Measurements from ENCODE around the gene GAP43.

Gene GAP43

DNA sequence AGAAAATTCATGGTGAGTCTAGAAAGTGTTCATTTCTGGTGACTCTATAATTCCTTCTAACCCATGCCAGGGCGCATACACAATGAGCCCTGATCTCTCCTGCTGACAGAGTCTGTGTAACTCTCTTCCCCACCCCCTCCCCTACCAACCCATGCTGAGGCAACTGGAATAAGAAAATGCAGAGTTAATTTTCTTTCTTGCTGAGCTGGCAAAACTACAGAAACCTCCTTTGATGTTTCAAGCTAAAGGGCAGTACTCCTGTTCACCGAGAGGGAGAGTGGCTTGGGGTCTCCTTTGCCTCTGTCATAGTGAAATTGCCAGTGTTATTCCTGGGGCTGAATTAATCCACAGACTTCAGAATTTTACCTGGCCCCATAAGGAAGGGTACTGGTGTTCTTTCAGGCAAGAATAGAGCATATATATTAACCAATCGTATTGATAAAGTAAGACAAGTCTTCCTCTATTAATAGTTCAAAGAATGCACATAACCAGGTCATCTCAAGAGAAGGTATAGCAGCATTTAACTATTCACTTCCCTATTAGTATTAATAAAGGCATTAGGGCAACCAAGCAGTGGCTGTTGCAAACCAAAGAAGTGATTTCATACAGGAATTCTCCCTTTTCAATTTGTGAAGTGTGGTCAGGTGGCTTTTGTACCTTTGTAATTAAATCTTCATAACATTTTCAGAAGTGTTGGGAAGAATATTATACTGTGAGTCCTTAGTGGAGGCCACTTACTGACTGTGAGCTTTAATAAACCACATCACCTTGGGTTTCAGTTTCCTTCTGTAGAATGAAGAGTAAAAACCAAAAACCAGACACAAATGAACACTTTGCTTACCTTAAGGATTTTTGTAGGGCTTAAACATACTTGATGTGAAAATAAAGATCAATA, 4.1 kb downstream of the GAP43 start:
- DNase-seq: no peak

GRCh38 chr3:115628075-115628412, 4.7 kb downstream of the GAP43 start:
- DNase-seq: no peak

DNA sequence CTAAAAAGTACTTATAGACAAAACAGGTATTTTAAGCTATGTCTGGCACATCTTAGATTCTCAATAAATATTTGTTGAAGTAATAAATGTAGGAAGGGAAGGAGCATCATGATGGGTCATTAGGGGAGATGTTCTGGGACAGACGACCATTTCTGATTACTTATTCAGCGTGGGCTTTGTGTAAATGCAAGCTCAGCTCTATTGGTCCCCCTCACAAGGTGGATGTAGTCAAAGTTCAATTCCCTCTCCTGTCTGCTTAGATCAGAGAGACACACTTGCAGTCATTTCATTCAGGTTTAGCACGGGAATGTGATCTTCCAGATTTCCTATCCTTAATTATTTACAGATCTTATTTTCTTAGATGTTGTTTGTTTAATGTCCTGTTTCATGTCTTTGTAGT, 7.5 kb downstream of the GAP43 start:
- DNase-seq: no peak

DNA sequence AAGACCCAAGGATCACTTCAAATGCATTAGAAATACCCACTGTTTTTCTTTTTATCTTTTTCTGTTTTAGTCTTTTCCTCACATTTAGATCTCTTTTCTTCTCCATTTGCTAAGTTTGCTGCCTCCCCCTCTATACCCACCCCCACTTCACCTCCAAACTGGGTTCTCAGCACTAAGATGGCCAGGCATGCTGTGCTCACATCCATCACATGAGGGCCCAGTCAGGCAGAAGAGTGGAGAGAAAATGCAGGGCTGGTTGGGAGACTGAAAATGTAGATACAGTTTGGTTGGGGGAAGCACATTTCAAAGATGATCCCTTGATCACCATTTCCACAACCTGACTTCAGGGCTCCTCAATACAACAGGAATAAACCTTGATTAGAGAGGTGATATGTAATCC, 8.7 kb downstream of the GAP43 start:
- no peak for DNase-seq

- no peak for DNase-seq
These were observed 10.2 kb downstream of the GAP43 start for GRCh38 chr3:115633467-115633866.

DNA sequence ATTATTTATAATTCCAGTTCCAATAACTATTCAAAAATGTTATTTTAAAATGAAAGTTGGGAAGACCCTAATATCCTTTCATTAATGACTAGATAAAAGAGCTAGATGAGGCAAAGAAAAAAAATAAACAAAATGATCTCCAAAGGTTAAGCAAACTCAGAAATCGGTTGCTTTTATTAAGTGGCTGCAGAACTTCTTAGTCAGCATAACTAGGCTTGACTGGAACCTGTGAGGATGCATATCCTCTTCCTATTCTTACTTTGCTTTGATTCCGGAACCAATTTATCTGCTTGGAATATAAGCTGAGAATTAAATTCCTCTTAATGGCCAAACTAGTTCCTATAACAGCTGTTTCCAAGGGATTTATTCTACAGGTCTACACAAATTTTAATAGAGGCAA, 10.7 kb downstream of the GAP43 start:
- DNase-seq: no peak

DNA sequence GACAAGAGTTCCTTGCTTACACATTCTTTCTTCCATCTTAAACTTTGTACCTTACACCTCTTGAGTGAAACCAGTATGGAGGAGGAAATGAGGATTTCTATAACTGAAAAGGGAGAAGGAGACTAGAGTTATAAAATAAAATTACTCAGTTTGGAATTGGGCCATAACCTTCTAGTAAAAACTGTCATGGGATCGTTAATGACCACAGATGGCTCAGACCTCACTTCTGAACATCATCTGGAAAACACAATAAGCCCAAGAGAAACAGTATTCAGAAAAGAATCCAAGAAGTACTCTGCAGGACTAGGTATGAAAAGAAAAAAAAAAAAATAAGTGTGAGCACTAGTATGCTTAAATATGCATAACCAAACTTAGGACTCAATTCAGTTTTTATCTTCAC, 12.1 kb downstream of the GAP43 start:
- DNase-seq: no peak

DNA sequence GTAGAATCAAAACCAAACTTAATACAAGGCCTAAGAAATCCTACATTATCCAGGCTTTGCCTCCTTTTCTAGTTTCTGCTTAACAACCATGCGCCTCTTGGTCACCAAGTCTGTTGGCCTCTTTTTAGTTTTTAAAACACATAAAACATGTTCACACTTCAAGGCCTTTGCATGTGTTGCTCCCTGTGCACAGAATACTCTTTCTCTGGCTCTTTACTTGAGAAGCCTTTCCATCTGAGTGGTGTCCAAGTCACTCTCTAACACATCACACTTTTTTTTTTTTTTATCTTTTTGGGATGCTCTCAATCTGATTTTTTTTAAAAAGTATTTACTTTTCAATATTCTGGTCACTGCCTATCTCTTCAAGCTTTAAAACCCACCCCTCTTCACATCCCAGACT, 14.9 kb downstream of the GAP43 start:
- DNase-seq: no peak

- DNase-seq: no peak
These were observed 15.7 kb downstream of the GAP43 start for GRCh38 chr3:115638991-115639390.

- no peak for DNase-seq
These were observed 21.1 kb downstream of the GAP43 start for GRCh38 chr3:115644391-115644790.

DNA sequence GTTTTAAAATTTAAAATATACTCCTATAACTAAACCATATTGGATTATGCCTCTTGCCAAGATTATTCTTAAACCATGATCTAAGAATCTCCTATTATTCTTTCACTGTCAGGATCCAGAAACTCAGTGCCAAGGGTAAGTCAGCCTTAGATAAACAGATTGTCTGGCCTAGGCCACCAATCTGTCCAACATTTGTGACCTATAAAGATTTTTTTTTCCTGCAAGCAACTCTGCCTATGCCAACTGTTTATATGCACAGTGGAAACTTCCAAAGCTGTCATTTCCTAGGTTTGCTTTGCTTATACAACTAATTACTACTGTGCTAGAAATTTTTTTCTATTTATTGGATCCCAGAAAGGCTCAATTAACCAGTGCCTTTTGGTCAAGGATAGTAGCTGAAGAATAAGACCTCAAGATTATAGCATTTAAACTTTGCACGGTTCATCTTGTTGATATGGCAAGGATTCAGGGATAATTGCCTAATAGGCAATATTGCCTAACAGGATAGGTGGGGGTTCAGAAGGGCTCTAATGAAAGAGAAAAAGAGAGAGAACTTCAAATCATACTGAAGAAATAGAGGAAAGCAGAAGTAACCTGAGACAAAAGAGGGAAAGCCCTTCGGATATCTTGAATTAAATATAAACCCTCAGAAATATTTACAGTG, 22.8 kb downstream of the GAP43 start:
- DNase-seq: no peak

- DNase-seq: no peak
These were observed 25.2 kb downstream of the GAP43 start for GRCh38 chr3:115648559-115648958.

DNA sequence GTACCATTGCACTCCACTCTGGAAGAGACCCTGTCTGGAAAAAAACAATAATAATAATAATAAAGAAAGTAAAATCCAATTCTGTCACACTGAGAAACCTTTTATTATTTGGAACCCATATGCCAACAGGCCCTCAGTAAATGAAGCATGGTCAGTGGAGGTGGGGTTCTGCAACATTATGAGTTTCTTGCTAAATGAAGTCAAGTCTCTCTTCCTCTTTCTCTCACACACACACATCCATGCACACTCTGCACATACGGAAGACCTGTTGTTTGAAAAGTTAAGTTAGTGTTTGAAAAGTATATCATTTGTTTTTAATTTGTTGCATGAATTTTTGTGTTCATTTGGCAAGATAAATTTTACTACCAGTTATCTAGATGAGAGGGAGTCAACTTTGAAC, 27.8 kb downstream of the GAP43 start:
- no peak for DNase-seq

- no peak for DNase-seq
These were observed 28.3 kb downstream of the GAP43 start for GRCh38 chr3:115651599-115651998.

DNA sequence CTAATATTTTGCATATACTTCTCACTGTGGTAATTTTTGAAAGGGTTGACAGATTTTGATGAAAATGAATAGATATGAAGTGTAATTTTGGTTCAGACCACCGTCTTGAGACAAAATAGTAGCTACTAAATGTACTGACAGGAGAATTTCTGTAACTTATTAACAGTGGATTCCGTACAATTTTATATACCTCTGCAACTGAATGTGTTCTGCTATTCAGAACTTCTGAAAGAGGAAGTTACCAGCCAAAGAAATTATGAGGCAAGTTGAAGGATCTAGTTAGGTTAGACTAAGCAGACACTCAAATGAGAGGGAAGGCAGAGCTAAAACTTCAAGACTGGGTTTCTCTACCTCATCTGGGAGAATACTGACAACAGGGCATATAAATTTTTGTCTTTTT, 29.4 kb downstream of the GAP43 start:
- DNase-seq: no peak

- DNase-seq: no peak
These were observed 32.5 kb downstream of the GAP43 start for GRCh38 chr3:115655761-115656282.

GRCh38 chr3:115657168-115657567, 33.9 kb downstream of the GAP43 start:
- peak; percentile 4 for DNase-seq

GRCh38 chr3:115658032-115658336, 34.7 kb downstream of the GAP43 start:
- DNase-seq: no peak

DNA sequence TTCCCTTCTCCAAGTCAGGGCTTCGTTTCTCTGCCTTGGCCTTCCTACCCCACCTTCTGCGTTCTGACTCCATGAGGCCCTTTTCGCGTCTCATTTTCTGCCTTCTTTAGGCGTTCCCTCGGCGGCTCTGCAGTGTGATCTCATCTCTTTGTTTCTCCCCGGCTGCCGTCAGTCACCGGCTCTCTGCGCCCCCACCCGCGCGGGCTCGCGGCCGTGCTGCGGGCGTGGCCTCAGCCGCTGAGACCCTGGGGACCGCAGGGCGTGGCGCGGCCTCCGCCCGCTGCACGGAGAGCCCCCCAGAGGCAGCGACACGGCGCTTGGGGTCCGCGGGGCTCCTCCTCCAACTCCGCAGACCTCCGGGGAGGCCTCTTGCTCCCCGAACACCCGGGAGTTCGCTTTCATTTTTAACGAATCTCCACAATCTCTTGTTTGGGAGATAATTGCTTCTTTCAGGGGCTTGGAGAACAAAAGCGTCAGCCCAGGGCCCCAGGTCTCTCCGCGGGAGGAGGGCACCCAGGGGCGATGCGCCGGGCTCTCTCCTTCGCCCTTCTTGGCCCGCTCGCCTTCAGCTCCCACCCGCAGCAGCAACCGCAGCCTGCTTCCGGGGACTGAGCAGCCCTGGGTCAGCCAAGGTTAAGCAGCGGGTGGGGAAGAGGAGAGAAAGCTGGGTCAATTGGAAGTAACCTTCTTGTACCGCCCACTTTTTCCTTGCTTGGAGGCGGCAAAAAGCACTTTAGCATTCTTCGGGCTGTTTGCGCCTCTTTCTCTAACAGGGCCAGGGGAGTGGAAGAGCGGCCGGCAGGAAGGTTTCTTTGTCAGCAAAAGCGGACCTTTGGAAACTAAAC, 35.2 kb downstream of the GAP43 start:
- DNase-seq: peak; percentile 83

GRCh38 chr3:115659253-115660220, 36.2 kb downstream of the GAP43 start:
- no peak for DNase-seq

- no peak for DNase-seq
These were observed 37.5 kb downstream of the GAP43 start for GRCh38 chr3:115660646-115661337.

DNA sequence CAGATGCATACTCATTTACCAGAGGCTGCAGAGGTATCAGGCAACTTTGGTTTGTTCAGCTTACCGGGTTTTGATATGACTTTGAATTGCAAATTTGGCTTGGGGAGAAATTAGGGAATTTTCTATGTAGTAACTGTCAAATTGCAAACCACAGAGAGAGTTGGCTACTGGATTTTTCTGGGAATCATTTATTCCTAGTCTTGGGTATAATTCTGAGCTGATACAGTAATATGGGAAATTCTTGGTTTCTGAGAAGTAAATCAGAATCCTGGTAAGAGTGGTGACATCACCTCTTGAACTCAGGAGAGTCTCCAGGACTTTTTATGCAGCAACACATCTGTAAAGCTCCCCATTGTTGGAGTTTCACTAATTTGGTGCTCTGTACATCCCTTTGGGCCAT, 39.0 kb downstream of the GAP43 start:
- DNase-seq: no peak
